Hindlimb muscle (tissue), 1 donor: ENCODE measurements around the gene HSDL2. TPM values are rescaled to one million over a fixed set of nuclear protein-coding genes. Genes with fewer than 3 reads are reported as not detected.
"Not testable (repeated sequence)": the region's sequence is repeated elsewhere in the genome, so short reads cannot be mapped to it uniquely, and the experiment has no call there.

Experiments used
- DNase-seq: peaks from one replicate; pipeline ENCODE4 v3.0.0-alpha.2; 2013
- polyA plus RNA-seq: library from polyadenylated mRNA; unstranded; fragments of 120-200 nt; gene quantifications from one replicate; pipeline ENCODE4 v1.2.1, GENCODE V29; 2013; ENCODE audit not compliant: insufficient read length

HSDL2 gene
- polyA plus RNA-seq, 1 donor = 75.1 TPM

- DNase-seq = no peak
Measured at GRCh38 chr9:112502175-112502946, 122.5 kb downstream of the HSDL2 start.

GRCh38 chr9:112503170-112503569 is 123.3 kb downstream of the HSDL2 start:
- DNase-seq = no peak

DNA sequence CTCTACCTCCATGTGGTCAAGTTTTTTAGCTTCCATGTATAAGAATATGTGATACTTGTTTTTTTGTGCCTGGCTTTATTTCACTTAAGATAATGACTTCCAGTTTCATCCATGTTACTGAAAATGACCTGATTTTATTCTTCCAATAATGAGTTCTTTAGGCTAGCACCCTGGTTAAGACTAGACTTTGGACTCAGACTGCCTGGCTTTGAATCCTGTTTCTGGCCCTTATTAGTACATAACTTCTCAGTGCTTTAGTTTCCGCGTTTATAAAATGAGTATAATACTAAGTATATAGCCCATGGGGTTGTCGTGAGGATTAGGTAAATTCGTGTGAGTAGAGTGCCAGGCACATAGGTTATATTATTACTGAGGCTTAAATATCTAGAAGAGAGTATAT is 125.2 kb downstream of the HSDL2 start:
- no peak for DNase-seq

DNA sequence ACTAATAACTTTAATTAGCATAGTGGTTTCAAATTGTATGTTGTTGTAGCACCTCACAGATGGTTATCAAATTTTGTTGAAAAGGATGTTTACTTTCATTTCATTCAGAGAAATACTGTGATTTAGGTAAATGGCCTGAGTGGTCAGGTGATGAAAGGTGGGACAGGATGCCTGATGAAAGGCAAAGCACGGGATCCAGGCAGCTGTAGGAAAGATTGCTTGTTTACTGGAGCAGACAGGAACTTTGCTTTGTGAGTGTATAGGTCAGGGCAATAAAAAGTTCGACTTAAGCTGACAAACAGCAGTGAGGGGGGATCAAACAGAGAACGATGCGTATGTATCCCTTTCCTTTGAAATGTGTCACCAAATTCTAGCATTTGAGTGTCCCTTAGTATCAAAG is 125.7 kb downstream of the HSDL2 start:
- DNase-seq = no peak

GRCh38 chr9:112506571-112506970 is 126.7 kb downstream of the HSDL2 start:
- DNase-seq = no peak

- no peak for DNase-seq
Measured at GRCh38 chr9:112507001-112507680, 127.2 kb downstream of the HSDL2 start.

DNA sequence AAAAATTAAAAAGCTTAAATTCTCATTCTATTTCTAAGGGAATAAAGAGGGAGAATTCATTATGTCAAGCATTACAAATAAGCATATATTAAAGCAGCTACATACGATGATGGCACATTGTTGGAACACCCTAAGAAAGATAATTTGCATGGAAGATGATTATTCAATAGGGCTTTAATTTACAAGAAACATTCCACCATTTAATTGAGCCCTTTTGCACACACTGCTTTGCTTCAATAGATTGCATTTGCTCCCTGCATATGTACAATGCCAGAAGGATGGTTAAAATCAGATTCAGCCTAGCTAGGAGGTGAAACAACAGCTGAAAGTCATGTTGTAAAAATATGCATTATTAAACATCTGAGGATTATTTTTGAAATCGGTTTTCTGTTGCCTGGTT is 128.5 kb downstream of the HSDL2 start:
- no peak for DNase-seq

GRCh38 chr9:112512377-112512776 is 132.5 kb downstream of the HSDL2 start:
- DNase-seq = not testable (repeated sequence)

DNA sequence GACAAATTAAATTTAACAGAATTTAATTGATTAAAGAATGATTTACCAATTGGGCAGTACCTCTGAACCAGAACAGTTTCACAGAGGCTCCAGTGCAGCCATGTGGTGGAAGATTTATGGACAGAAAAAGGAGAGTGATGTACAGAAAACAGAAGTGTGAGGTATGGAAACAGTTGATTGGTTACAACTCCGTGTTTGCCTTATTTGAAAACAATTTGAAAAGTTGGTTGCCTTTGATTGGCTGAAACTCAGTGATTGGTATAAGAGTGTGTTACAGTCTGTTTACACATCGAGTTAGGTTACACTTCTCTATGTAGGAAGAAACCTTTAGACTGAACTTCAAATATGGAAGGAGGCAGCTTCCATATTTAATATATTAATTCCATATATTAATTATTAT is 136.9 kb downstream of the HSDL2 start:
- DNase-seq = no peak

GRCh38 chr9:112520069-112520468 is 140.2 kb downstream of the HSDL2 start:
- DNase-seq = no peak

DNA sequence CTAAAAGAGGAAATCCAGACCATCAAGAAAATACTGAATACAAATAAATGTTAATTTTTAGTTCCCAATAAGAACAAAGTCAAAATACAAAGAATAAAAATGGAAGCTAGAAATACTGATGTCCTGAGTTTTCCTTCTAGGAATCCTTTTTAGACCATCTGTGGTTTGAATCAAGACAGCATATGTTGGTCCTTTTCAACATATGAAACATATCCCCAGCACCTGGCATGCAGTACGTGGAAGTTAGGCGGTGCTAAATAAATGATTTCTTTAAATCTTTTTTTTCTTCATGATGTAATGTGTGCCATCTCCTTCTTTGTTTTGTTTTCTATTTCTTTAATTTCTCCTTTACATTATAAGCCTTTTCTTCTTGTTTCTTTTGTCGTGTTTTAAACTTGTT is 140.7 kb downstream of the HSDL2 start:
- DNase-seq = no peak

Other genes starting within 250 kb of the HSDL2 start
- gene SUSD1, start 204.8 kb upstream of the HSDL2 start, polyA plus RNA-seq = 8.5 TPM
- 16.3 TPM for gene PTBP3, start 46.5 kb upstream of the HSDL2 start, polyA plus RNA-seq
- gene KIAA1958, start 106.7 kb downstream of the HSDL2 start, polyA plus RNA-seq = 3.8 TPM